GM21390 (cell line): Measurements from ENCODE around the gene TOPAZ1.

Experiments
- ATAC-seq: cut with Tn5 transposase; IDR thresholded peaks from one replicate; pipeline ENCODE4 v1.9.1; 2021; ENCODE audit not compliant: unreplicated experiment

Gene TOPAZ1

GRCh38 chr3:44242721-44243120, 1.0 kb downstream of the TOPAZ1 start:
- no peak for ATAC-seq

DNA sequence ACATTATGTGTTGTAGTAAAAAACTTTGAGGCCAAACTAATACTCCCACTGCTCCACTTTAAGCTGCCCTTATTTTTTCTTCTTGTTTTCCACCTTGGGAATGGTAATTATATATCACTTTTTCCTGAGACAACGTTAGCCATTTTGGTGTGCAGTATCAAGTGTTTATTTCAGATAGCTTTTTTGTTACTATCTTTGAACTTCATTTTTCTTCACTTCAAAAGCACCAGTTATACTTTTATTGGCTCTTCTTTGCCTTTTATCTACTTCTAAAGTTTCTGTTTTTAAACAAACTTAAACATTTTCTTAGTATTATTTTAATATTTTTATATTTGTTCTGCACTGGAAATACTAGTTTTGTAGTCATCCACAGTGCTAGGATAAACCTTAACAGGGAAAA, 6.5 kb downstream of the TOPAZ1 start:
- no peak for ATAC-seq

DNA sequence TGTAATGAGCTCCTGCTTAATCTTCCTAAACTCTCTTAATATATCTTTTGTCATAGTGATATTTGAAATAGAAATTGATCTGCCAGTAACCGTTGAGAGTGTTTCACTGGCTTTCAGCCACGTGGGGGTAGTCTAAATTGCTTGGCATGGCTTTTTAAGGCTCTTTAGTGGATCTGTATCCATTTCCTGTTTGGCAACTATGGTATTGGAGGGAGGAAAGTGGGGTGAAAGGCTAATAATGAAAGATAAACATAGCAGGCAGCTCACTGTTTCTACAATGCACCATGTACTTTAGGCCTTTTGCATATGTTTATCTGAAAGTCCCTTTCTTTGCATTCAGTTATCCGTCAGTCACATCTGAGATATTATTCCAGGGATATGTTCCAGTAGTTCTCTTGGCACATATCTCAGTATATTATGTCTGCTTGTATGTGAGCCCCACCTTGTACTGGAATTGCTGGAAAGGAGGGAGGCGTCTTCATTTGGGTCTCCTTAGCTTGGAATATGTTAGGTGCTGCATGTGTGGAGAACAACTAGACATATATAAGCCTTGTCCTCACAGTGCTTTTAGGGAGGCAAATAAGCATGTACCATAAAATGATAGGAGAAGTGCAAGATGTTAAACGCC, 10.8 kb downstream of the TOPAZ1 start:
- ATAC-seq: no peak

DNA sequence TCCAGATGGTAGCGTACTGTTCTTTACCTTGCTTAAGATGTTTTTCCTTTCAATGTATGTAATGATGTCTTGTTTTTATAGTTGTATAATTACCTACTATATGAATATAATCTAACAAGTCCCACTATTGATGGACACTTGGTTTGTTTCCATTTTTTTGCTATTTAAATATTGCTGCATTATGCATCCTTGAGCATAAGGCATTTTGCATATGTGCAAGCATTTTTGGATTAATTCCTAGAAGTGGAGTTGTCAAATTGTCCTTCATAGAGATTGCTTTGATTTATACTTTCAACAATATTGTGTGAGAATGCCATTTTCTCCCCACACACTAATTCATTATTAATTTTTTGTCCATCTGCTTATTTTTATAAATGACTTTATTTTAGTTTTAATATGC, 17.7 kb downstream of the TOPAZ1 start:
- no peak for ATAC-seq

GRCh38 chr3:44264146-44264545, 22.5 kb downstream of the TOPAZ1 start:
- no peak for ATAC-seq

DNA sequence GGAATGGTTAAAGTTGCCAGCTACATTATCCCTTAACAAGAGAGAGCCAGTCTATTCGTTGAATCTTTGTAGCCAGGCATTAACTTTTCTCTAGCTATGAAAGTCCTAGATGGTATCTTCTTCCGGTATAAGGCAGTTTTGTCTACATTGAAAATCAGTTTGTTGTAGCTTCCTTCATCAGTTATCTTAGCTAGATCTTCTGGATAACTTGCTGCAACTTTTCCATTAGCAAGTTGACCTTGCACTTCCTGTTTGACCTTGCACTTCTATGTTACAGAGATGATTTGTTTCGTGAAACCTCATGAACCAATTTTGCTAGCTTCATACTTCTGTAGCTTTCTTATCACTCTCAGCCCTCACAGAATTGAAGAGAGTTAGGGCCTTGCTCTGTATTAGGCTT, 24.1 kb downstream of the TOPAZ1 start:
- no peak for ATAC-seq

DNA sequence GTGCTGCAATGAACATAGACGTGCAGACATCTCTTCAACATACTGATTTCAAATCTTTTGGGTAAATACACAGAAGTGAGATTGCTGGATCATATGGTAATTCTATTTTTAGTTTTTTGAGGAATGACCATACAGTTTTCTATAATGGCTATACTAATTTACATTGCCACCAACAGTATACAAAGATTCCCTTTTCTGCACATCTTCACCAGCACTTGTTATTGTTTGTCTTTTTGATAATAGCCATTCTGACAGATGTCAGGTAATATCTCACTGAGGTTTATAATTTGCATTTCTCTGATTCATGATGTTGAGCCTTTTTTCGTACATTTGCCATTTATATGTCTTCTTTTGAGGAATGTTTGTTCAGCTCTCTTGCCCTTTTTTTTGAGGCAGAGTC, 30.5 kb downstream of the TOPAZ1 start:
- ATAC-seq: no peak

DNA sequence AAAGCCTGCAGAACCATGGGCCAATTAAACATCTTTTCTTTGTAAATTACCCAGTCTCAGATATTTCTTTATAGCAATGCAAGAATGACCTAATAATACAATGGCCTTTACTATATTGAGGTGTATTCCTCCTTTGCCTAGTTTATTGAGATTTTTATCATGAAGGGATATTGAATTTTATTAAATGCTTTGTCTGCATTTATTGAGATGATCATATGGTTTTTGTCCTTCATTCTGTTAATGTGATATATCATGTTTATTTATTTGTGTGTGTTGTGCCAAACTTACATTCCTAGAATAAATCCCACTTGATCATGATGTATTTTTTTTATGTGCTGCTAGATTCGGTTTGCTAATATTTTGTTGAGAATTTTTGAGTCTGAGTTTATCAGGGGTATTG, 36.2 kb downstream of the TOPAZ1 start:
- ATAC-seq: no peak

- ATAC-seq: no peak
Observed at GRCh38 chr3:44280077-44280476, 38.4 kb downstream of the TOPAZ1 start.

DNA sequence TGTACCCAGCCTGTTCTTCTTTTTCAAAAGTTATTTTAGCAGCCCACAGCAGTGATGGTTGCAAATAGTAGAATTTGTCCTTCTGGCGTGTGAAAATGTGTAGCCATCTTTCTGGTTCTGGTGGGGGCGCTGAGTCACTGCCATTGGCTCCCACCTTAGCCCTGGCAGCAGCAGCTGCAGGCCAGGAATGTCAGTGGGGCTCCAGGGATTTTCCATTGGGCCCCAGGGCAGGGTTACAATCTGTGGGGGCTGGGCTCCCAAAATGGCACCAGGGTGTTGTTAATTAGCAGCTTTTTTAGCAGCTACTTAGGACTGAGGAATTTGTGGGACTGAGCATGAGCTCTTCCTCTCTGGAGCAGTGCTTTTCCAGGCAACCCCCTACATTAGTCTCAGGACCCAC, 38.9 kb downstream of the TOPAZ1 start:
- ATAC-seq: no peak

DNA sequence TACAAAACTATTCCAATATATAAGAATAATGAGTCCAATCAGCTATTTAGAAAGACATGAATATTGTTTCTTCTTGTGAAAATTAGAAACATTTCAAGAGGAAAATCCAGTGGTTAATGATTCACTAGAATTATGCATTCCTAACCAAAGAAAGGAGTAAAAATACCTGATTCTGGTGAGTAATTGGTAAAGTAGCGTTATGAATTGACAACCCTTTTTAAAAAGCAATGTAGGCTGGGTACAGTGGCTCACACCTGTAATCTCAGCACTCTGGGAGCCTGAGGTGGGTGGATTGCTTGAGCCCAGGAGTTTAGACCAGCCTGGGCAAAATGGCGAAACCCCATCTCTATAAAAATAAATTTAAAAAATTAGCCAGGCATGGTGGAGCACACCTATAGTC, 43.3 kb downstream of the TOPAZ1 start:
- no peak for ATAC-seq

GRCh38 chr3:44289882-44290462, 48.3 kb downstream of the TOPAZ1 start:
- ATAC-seq: no peak

- no peak for ATAC-seq
Observed at GRCh38 chr3:44292276-44292675, 50.6 kb downstream of the TOPAZ1 start.

DNA sequence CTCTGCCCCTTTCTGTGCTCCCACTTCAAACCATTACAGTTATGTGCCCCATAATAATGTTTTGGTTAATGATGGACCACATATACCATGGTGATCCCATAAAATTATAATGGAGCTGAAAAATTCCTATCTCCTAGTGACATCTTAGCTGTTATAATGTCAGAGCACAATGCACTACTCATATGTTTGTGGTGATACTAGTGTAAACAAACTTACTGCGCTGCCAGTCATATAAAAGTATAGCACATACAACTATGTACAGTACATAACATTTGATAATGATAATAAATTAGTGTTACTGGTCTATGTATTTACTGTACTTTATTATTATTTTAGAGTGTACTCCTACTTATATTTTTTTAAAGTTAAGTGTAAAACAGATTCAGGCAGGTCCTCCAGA, 51.3 kb downstream of the TOPAZ1 start:
- ATAC-seq: no peak

DNA sequence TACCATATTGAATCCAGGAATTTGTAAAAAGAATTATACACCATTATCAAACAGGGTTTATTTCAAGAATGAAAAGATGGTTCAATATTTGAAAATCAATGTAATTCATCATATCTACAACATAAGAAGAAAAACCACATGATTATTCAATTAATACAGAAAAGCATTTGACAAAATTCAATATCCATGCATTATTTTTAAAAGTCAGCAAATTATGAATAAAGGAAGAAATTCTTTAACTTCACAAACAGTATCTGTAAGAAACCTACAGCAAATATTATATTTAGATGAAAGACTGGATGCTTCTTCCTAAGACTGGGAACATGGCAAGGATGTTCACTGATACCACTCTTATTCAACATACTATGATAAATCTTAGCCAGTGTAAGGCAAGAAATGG, 55.6 kb downstream of the TOPAZ1 start:
- ATAC-seq: no peak

DNA sequence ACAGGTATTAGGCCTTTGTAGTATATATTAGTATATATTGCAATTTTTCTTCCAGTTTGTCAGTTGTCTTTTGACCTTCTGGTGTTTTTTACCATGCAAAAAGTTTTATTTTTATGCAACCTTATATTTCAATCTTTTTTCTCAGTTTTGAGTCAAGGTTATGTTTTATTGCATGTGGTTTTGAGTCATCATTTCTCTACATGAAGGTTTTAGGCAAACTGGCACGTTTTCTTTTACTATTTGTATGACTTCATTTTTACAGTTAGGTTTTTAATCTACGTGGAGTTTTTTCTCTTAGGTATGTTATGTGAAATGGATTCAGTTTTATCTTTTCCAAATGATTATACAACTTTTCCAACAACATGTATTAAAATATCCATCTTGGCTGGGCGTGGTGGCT, 60.1 kb downstream of the TOPAZ1 start:
- no peak for ATAC-seq

DNA sequence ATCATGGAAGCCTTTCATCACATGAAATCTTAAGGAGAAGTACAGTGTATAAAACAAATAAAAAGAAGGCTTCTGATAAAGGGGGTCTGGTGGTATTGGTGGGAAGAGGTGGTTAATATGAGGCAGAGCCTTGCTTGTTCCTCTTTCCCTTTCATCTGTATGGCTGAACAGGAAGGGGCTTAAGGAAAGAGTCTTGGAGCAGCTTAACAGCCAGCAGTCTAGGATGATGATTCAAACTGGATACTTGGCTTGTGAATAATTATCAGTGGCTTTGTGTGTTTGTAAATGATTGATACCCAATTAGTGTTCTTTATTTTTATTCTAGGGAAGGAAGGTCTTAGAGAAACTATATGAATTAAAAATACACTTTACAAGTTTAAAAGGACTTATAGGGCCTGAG, 67.8 kb downstream of the TOPAZ1 start:
- ATAC-seq: no peak

GRCh38 chr3:44318891-44319311, 77.2 kb downstream of the TOPAZ1 start:
- no peak for ATAC-seq

- no peak for ATAC-seq
Observed at GRCh38 chr3:44321335-44321734, 79.6 kb downstream of the TOPAZ1 start.

- no peak for ATAC-seq
Observed at GRCh38 chr3:44323341-44323955, 81.8 kb downstream of the TOPAZ1 start.

- ATAC-seq: no peak
Observed at GRCh38 chr3:44324584-44324983, 82.9 kb downstream of the TOPAZ1 start.

DNA sequence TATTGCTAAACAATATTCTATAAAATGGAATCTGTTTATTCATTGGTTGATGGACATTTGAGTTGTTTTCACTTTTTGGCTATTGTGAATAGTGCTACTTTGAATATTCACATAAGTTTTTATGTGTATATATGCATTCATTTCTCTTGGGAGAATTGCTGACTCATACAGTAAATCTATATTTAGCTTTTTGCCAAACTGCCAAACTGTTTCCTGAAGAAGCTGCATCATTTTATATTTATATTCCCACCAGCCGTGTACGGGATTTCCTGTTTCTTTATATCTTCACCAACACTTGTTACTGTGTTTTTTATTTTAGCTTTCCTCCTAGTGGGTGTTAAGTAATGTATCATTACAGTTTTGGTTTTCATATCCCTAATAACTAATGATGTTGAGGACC, 84.3 kb downstream of the TOPAZ1 start:
- ATAC-seq: no peak

- ATAC-seq: no peak
Observed at GRCh38 chr3:44326515-44326914, 84.8 kb downstream of the TOPAZ1 start.
